GM15510 (cell line): ENCODE data around the gene CDK5RAP2.

ENCODE experiments used
- POLR2A ChIP-seq: IDR thresholded peaks from 3 replicates; pipeline ENCODE4 v1.6.1; 2011; ENCODE audit warnings: borderline replicate concordance; ENCODE audit not compliant: insufficient read length; ENCODE audit errors: extremely low read depth

The CDK5RAP2 gene

GRCh38 chr9:120423812-120424211 is 156.2 kb downstream of the CDK5RAP2 start:
- no peak for TF ChIP-seq POLR2A

- no peak for TF ChIP-seq POLR2A
These were observed 158.0 kb downstream of the CDK5RAP2 start for GRCh38 chr9:120421977-120422376.

GRCh38 chr9:120418315-120418714 is 161.7 kb downstream of the CDK5RAP2 start:
- TF ChIP-seq POLR2A = no peak

GRCh38 chr9:120416781-120417427 is 163.1 kb downstream of the CDK5RAP2 start:
- TF ChIP-seq POLR2A = no peak

- no peak for TF ChIP-seq POLR2A
These were observed 166.6 kb downstream of the CDK5RAP2 start for GRCh38 chr9:120413121-120414048.

GRCh38 chr9:120412425-120412951 is 167.5 kb downstream of the CDK5RAP2 start:
- no peak for TF ChIP-seq POLR2A

GRCh38 chr9:120411862-120412424 is 168.0 kb downstream of the CDK5RAP2 start:
- no peak for TF ChIP-seq POLR2A

- no peak for TF ChIP-seq POLR2A
These were observed 169.0 kb downstream of the CDK5RAP2 start for GRCh38 chr9:120410925-120411501.

- TF ChIP-seq POLR2A = no peak
These were observed 171.2 kb downstream of the CDK5RAP2 start for GRCh38 chr9:120408680-120409258.

- no peak for TF ChIP-seq POLR2A
These were observed 174.1 kb downstream of the CDK5RAP2 start for GRCh38 chr9:120405860-120406259.

GRCh38 chr9:120405134-120405533 is 174.8 kb downstream of the CDK5RAP2 start:
- TF ChIP-seq POLR2A = no peak

GRCh38 chr9:120403543-120403856 is 176.5 kb downstream of the CDK5RAP2 start:
- no peak for TF ChIP-seq POLR2A

GRCh38 chr9:120402741-120403542 is 177.0 kb downstream of the CDK5RAP2 start:
- TF ChIP-seq POLR2A = no peak

GRCh38 chr9:120399940-120400339 is 180.0 kb downstream of the CDK5RAP2 start:
- no peak for TF ChIP-seq POLR2A
